MM.1S (cell line): ENCODE measurements around the gene KCNMB2.

ENCODE experiments used
- DNase-seq: peaks from one replicate; pipeline ENCODE4 v3.0.0-alpha.2; 2015
- H2AFZ ChIP-seq: fragments of 300-600 bp; sonication (generic); 2 replicates; pipeline ENCODE4 v1.6.0; 2016; ENCODE audit warnings: antibody characterized with exemption, low read length
- H3F3A ChIP-seq: fragments of 300-600 bp; sonication (generic); 2 replicates; pipeline ENCODE4 v1.6.1; 2016; ENCODE audit warnings: mild to moderate bottlenecking, antibody characterized with exemption, low read length, moderate library complexity, mixed read lengths; ENCODE audit not compliant: insufficient read depth
- H3K27ac ChIP-seq: fragments of 300-600 bp; sonication (generic); 2 replicates; pipeline ENCODE4 v1.5.1; 2016; ENCODE audit warnings: mild to moderate bottlenecking, low read length
- H3K27me3 ChIP-seq: fragments of 300-600 bp; sonication (generic); replicated peaks from 2 replicates; pipeline ENCODE4 v1.6.0; 2016; ENCODE audit warnings: low read length; ENCODE audit not compliant: insufficient read depth
- H3K36me3 ChIP-seq: fragments of 300-600 bp; sonication (generic); replicated peaks from 2 replicates; pipeline ENCODE4 v1.6.1; 2016; ENCODE audit warnings: mild to moderate bottlenecking, low read length, mixed read lengths; ENCODE audit not compliant: insufficient read depth
- H3K4me1 ChIP-seq: fragments of 300-600 bp; sonication (generic); 2 replicates; pipeline ENCODE4 v1.6.1; 2016; ENCODE audit warnings: low read length, mixed read lengths
- H3K4me2 ChIP-seq: fragments of 300-600 bp; sonication (generic); 2 replicates; pipeline ENCODE4 v1.6.0; 2016; ENCODE audit warnings: low read depth, low read length
- H3K4me3 ChIP-seq: fragments of 300-600 bp; sonication (generic); 2 replicates; pipeline ENCODE4 v1.5.1; 2016; ENCODE audit warnings: low read length, mixed read lengths
- H3K79me2 ChIP-seq: fragments of 300-600 bp; sonication (generic); 2 replicates; pipeline ENCODE4 v1.6.1; 2016; ENCODE audit warnings: mixed run types, low read length, mixed read lengths
- H3K9ac ChIP-seq: fragments of 300-600 bp; sonication (generic); 2 replicates; pipeline ENCODE4 v1.6.1; 2016; ENCODE audit warnings: low read length, mixed read lengths
- H3K9me2 ChIP-seq: fragments of 300-600 bp; sonication (generic); replicated peaks from 2 replicates; pipeline ENCODE4 v1.6.1; 2016; ENCODE audit warnings: mild to moderate bottlenecking, low read length, mixed read lengths; ENCODE audit not compliant: insufficient read depth
- H3K9me3 ChIP-seq: fragments of 300-600 bp; sonication (generic); replicated peaks from 2 replicates; pipeline ENCODE4 v1.6.1; 2016; ENCODE audit warnings: mild to moderate bottlenecking, low read length, mixed read lengths; ENCODE audit not compliant: insufficient read depth
- H4K20me1 ChIP-seq: fragments of 300-600 bp; sonication (generic); 2 replicates; pipeline ENCODE4 v1.6.1; 2016; ENCODE audit warnings: mild to moderate bottlenecking, low read length, moderate library complexity, mixed read lengths; ENCODE audit not compliant: insufficient read depth
- CTCF ChIP-seq: fragments of 300-600 bp; sonication (generic); IDR thresholded peaks from 2 replicates; pipeline ENCODE4 v1.5.1; 2016; ENCODE audit warnings: antibody characterized with exemption, low read length, mixed read lengths
- EZH2 ChIP-seq: fragments of 300-600 bp; sonication (generic); optimal IDR thresholded peaks from 2 replicates; pipeline ENCODE3; 2017; ENCODE audit warnings: low read depth, mild to moderate bottlenecking, antibody characterized with exemption, low read length, mixed read lengths
- EZH2phosphoT487 ChIP-seq: fragments of 300-600 bp; sonication (generic); IDR thresholded peaks from 2 replicates; pipeline ENCODE4 v1.6.1; 2018; ENCODE audit warnings: antibody characterized with exemption, low read length

The KCNMB2 gene

GRCh38 chr3:178690571-178690970 lies 154.3 kb downstream of the KCNMB2 start:
- no peaks in the 10 kb centered on the region for H3K4me1 ChIP-seq
- no peaks in the 10 kb centered on the region for H3K9me3 ChIP-seq
- H3K9me2 ChIP-seq = no peaks in the 10 kb centered on the region
- no peaks in the 10 kb centered on the region for H3K79me2 ChIP-seq
- no peak overlapping the region for H3K27ac ChIP-seq
- H3K4me2 ChIP-seq = no peak overlapping the region
- no peaks in the 10 kb centered on the region for H3K27me3 ChIP-seq
- no peak for TF ChIP-seq EZH2
- no peak for TF ChIP-seq CTCF
- no peak for TF ChIP-seq EZH2phosphoT487
- H2AFZ ChIP-seq = no peak overlapping the region
- H4K20me1 ChIP-seq = no peaks in the 10 kb centered on the region
- no peaks in the 10 kb centered on the region for H3K36me3 ChIP-seq
- no peaks in the 10 kb centered on the region for H3F3A ChIP-seq
- no peak overlapping the region for H3K9ac ChIP-seq
- peak; percentile 36 for DNase-seq
- H3K4me3 ChIP-seq = no peak overlapping the region

DNA sequence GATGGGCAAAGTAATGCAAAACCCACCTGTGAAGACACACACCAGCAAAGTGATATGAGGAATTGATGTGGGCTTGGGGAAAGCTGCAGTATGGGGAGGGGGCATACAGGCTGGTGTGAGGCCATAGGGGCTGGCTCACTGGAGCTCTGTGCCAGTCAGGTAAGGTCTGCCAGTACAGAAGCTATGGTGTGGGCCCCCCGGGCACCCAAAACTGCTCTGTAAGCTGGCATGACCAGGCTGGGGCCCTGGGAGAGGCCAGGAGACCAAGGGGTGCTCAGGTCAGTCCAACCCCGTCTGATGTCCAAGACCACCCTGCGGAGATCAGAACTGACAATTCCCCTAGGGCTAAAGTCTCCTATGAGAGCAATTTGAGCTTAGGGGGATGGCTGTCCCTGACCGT lies 163.1 kb downstream of the KCNMB2 start:
- no peak for TF ChIP-seq CTCF
- TF ChIP-seq EZH2phosphoT487 = no peak
- TF ChIP-seq EZH2 = no peak
- Histone ChIP-seq H3K4me1 (no peaks in the 10 kb centered on the region), H3K27ac (no peak overlapping the region), H3K9ac (no peak overlapping the region), H3K36me3 (no peaks in the 10 kb centered on the region), H3K79me2 (no peaks in the 10 kb centered on the region), H3K4me3 (no peak overlapping the region), H3K9me3 (no peaks in the 10 kb centered on the region), H2AFZ (no peak overlapping the region), H3K4me2 (no peak overlapping the region), H4K20me1 (no peaks in the 10 kb centered on the region), H3F3A (no peaks in the 10 kb centered on the region), H3K27me3 (no peaks in the 10 kb centered on the region), H3K9me2 (no peaks in the 10 kb centered on the region)
- DNase-seq = no peak

GRCh38 chr3:178699810-178700209 lies 163.6 kb downstream of the KCNMB2 start:
- H2AFZ ChIP-seq = no peak overlapping the region
- no peak overlapping the region for H3K4me2 ChIP-seq
- H3K9ac ChIP-seq = no peak overlapping the region
- no peak for DNase-seq
- H3K9me3 ChIP-seq = no peaks in the 10 kb centered on the region
- no peaks in the 10 kb centered on the region for H3K79me2 ChIP-seq
- no peak overlapping the region for H3K4me3 ChIP-seq
- no peaks in the 10 kb centered on the region for H3K27me3 ChIP-seq
- H3K9me2 ChIP-seq = no peaks in the 10 kb centered on the region
- TF ChIP-seq EZH2phosphoT487 (no peak), EZH2 (no peak), CTCF (no peak)
- peaks cover under 1% of the 10 kb centered on the region for H3K4me1 ChIP-seq
- no peaks in the 10 kb centered on the region for H4K20me1 ChIP-seq
- no peaks in the 10 kb centered on the region for H3K36me3 ChIP-seq
- no peaks in the 10 kb centered on the region for H3F3A ChIP-seq
- no peak overlapping the region for H3K27ac ChIP-seq
